HuH-7 (cell line): ENCODE measurements around the gene CCDC148.
"Not testable (repeated sequence)": the region's sequence is repeated elsewhere in the genome, so short reads cannot be mapped to it uniquely, and the experiment has no call there.

Experiments
- DNase-seq: peaks from one replicate; pipeline ENCODE4 v3.0.0; 2011; ENCODE audit warnings: low spot score

Gene CCDC148

GRCh38 chr2:158351466-158351816 lies 105.1 kb downstream of the CCDC148 start:
- DNase-seq = not testable (repeated sequence)

DNA sequence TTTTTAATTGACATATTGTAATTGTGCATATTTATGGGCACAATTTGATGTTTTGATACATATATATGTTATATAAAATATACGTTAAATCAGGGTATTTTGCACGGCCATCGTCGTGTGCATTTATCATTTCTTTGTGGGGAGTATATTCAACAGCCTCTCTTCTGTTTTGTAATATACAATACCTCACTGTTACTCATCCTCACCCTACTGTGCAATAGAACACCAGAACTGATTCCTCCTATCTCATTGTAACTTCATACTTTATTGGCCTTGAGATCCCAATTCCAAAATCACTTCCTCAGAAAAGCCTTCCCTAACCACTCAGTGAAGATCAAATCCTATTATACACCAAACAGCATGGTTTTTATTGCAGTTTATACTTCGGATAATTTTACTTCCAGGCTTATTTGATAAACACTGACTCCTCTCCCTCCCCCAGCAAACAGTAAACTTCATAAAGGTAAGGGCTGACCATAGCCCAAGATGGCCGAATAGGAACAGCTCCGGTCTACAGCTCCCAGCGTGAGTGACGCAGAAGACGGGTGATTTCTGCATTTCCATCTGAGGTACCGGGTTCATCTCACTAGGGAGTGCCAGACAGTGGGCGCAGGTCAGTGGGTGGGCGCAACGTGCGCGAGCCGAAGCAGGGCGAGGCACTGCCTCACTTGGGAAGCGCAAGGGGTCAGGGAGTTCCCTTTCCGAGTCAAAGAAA lies 105.6 kb downstream of the CCDC148 start:
- not testable (repeated sequence) for DNase-seq

DNA sequence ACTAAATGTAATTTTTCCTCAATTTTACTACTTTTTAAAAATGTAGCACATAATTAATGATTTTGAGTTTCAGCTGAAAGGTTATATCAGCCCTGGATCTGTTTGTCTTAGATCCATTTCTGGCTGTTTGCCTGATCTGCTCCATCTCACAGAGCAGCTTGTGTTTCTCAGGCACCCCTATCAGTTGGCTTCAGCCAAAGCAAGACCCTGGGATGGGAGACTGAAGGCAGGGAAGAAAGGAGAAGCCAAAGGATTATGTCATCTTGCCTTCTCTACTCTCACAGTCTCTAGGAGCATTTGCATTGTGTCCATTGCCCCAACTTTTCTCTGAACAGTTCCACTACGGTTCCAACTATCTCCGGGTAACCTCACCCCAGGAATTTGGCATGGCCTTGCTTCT lies 110.5 kb downstream of the CCDC148 start:
- DNase-seq = no peak

DNA sequence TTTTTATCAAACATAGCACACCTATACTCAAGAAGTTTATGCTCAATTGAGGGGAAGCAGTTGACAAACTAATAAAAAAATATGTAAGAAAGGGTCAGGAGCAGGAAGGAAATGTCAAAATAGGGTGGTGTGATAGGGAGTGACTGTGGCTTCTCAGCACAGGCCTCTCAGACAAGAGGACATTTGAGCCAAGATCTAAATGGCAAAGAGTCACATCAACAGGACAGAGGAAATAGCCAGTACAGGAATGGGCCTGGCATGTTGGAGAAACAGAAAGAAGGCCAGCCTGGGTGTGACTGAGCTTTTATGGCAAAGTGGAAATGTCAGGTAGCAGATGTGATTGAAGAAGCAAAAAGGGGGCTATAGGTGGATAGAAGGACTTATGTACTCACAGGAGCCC lies 117.0 kb downstream of the CCDC148 start:
- no peak for DNase-seq

GRCh38 chr2:158337018-158337417 lies 119.5 kb downstream of the CCDC148 start:
- DNase-seq = no peak

DNA sequence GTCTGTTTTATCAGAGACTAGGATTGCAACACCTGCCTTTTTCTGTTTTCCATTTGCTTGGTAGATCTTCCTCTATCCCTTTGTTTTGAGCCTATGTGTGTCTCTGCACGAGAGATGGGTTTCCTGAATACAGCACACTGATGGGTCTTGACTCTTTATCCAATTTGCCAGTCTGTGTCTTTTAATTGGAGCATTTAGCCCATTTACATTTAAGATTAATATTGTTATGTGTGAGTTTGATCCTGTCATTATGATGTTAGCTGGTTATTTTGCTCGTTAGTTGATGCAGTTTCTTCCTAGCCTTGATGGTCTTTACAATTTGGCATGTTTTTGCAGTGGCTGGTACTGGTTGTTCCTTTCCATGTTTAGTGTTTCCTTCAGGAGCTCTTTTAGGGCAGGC lies 124.8 kb downstream of the CCDC148 start:
- not testable (repeated sequence) for DNase-seq

DNA sequence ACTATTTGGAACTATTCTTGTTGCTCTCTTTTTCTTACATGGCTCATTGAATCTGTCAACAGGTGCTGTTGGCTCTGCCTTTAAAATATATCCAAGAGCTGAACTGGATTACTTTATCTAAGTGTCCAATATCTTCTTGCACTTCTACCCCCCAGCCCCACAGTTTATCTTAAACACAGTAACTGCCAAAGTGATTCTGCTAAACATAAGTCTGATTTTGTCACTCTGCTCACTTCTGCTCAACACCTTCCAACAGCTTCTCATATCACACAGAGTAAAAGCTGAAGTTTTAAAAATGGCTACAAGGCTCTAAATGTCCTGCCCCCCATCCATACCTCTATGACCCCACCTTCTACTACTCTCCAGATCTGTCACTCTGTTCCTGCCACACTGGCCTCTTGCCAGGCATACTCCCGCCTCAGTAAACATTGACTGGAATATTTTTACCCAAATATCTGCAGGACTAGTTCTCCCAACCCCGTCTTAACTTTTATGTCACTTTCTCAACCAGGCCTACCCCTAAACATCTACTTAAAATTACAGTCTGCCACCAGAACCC lies 130.7 kb downstream of the CCDC148 start:
- DNase-seq = no peak

- DNase-seq = no peak
Measured at GRCh38 chr2:158325031-158325781, 131.3 kb downstream of the CCDC148 start.

DNA sequence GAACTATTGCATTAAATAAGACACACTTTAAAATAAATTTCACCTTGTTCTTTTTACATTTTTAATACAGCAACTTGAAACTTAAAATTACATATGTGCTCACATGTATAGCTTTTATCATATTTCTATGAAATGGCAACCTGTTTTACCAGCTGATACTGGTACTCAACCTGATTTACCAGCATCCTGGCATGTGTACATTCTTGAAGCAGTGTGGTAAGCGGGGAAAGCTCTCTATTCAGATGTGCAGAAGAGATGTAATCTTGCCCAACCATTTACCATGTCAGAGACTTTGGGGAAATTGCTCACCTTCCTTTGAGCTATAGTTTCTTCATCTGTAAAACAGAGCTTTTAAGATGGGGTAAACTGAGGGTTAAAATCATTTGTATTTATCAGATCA lies 133.2 kb downstream of the CCDC148 start:
- no peak for DNase-seq

DNA sequence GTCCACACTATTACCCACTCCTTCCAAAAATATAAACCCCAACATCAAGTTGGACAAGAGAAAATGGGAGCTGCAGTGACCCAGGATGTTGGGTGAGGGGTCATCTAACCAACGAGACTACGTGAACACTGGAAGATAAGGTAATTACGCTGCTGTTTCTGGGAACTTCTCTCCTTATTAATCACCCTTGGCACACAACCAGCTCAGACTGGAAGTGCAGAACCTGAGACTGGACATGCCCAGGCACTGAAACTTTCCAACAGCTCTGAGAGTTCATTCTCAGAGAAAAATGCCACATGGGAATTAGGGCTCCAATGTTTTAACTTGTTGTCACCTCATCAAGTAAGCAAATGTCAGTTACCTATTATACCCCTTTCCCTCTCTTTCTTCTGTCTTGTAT lies 135.3 kb downstream of the CCDC148 start:
- DNase-seq = no peak

DNA sequence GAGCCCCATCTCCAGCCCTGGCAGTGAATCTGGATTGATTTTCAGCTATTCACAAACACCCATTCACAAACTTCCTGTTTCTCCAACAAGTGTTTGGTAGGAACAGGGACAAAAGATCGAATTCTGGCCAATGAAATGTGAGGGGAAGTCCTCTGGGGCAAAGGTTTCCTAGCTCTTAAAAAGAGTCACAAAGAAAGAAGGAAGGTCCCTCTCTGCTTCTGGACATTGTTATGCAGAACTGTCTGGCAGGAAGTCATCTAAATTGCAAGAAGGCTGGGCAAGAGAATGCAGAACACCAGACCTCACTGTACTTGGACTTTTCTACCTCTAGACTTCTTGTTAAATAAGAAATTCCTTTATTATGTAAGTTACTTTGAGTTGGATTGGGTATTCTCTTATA lies 137.3 kb downstream of the CCDC148 start:
- DNase-seq = no peak

- no peak for DNase-seq
Measured at GRCh38 chr2:158317642-158318041, 138.9 kb downstream of the CCDC148 start.

GRCh38 chr2:158315803-158316414 lies 140.6 kb downstream of the CCDC148 start:
- DNase-seq = no peak

- no peak for DNase-seq
Measured at GRCh38 chr2:158315000-158315399, 141.6 kb downstream of the CCDC148 start.

- DNase-seq = no peak
Measured at GRCh38 chr2:158313734-158314133, 142.8 kb downstream of the CCDC148 start.

GRCh38 chr2:158312981-158313380 lies 143.6 kb downstream of the CCDC148 start:
- DNase-seq = no peak

GRCh38 chr2:158310407-158310806 lies 146.1 kb downstream of the CCDC148 start:
- DNase-seq = not testable (repeated sequence)

DNA sequence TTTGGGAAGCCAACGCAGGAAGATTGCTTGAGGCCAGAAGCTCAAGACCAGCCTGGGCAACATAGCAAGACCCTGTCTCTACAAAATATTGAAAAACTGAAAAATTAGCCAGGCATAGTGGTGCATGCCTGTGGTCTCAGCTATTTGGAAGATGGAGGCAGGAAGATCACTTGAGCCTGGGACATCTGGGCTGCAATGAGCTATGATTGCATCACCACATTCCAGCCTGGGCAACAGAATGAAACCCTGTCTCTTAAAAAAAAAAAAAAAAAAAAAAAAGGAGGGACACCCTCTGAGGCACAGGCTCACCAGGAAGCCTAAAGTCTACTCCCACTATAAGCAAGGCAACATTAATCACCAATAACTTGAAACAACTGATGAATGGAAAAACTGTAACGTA lies 151.1 kb downstream of the CCDC148 start:
- no peak for DNase-seq

DNA sequence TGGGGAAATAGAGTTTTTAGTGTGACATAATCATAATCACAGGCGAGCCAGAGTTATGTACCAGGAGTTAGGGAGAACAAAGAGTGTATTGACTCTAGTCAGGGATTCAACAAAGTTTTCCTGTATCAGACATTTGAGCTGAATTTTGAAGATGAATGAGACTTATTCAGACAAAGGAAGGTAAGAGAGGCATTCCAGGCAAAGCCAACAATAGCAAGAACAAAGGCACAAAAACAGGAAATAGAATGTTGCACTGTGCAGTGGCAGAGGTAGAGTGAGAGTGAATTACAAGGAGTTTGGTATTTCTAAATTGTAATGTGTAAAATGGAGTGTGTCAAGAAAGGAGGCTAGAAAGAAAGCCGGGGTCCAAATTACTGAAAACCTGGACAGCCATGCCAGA lies 156.2 kb downstream of the CCDC148 start:
- no peak for DNase-seq

- no peak for DNase-seq
Measured at GRCh38 chr2:158297606-158298005, 158.9 kb downstream of the CCDC148 start.

DNA sequence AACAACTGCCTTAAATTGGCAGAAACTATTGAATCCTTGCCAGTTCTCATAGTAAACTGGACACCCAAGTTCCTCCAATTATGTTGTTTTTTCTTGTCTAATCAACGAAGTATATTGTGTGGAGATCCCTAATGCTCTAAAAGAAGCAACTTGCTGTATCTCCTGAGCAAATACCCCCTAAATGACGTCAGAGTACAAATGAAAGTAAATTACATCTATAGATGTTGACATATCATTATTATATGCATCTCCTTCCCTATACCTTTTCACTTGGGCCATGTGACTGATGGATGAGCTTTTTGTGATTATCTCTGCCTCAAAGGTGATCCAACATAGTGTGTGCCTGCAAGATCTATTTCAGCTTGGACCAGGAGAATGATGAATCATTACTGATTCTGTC lies 159.4 kb downstream of the CCDC148 start:
- no peak for DNase-seq

DNA sequence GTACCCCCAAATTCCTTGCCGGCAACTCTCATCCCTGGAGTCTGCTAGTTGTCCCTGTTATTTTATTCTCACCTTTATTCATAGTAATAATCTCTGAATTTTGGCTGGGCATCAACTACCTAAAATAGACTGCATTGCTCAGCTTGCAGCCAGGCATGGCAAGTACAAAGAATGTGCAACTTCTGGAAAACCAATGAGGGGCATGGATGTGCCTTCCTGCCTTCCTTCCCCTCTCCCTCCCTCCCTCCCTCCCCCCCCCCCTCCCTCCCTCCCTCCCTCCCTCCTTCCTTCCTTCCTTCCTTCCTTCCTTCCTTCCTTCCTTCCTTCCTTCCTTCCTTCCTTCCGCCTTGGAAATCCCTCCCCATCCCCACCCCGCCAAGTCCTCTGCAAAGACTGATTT lies 162.8 kb downstream of the CCDC148 start:
- no peak for DNase-seq
